GM23248 (cell line): ENCODE results near the gene DDC. TPM values are rescaled to one million over a fixed set of nuclear protein-coding genes. Genes with fewer than 3 reads are reported as not detected.

Source experiments
- DNase-seq: peaks from one replicate; pipeline ENCODE4 v3.0.0-alpha.2; 2015
- H2AFZ ChIP-seq: fragments of 200-600 bp; sonication (generic); 2 replicates; pipeline ENCODE4 v1.6.1; 2016; ENCODE audit warnings: antibody characterized with exemption
- H3F3A ChIP-seq: fragments of 200-600 bp; sonication (generic); 2 replicates; pipeline ENCODE4 v1.6.1; 2016; ENCODE audit warnings: mild to moderate bottlenecking, antibody characterized with exemption, mixed run types; ENCODE audit not compliant: insufficient read depth
- H3K27ac ChIP-seq: fragments of 200-600 bp; sonication (generic); 2 replicates; pipeline ENCODE4 v1.5.1; 2016; ENCODE audit warnings: mild to moderate bottlenecking
- H3K27me3 ChIP-seq: fragments of 200-600 bp; sonication (generic); replicated peaks from 2 replicates; pipeline ENCODE4 v1.6.1; 2016; ENCODE audit warnings: mild to moderate bottlenecking; ENCODE audit not compliant: insufficient read depth
- H3K36me3 ChIP-seq: fragments of 200-600 bp; sonication (generic); 2 replicates; pipeline ENCODE4 v1.6.1; 2016; ENCODE audit warnings: low read depth, mild to moderate bottlenecking
- H3K4me1 ChIP-seq: fragments of 200-600 bp; sonication (generic); 2 replicates; pipeline ENCODE4 v1.6.1; 2016; ENCODE audit warnings: mild to moderate bottlenecking; ENCODE audit not compliant: insufficient read depth
- H3K4me2 ChIP-seq: fragments of 200-600 bp; sonication (generic); one replicate; pipeline ENCODE4 v1.6.1; 2016; ENCODE audit warnings: mild to moderate bottlenecking; ENCODE audit not compliant: unreplicated experiment
- H3K4me3 ChIP-seq: fragments of 200-600 bp; sonication (generic); 2 replicates; pipeline ENCODE4 v1.5.1; 2016; ENCODE audit warnings: mild to moderate bottlenecking
- H3K79me2 ChIP-seq: fragments of 200-600 bp; sonication (generic); 2 replicates; pipeline ENCODE4 v1.6.1; 2016; ENCODE audit warnings: mild to moderate bottlenecking; ENCODE audit not compliant: insufficient read depth
- H3K9ac ChIP-seq: fragments of 200-600 bp; sonication (generic); 2 replicates; pipeline ENCODE4 v1.6.1; 2016; ENCODE audit warnings: mild to moderate bottlenecking
- H3K9me2 ChIP-seq: fragments of 200-600 bp; sonication (generic); 2 replicates; pipeline ENCODE4 v1.6.1; 2016; ENCODE audit warnings: mixed run types, mild to moderate bottlenecking, moderate library complexity; ENCODE audit not compliant: insufficient read depth
- H3K9me3 ChIP-seq: fragments of 200-600 bp; sonication (generic); one replicate; pipeline ENCODE4 v1.6.1; 2017; ENCODE audit warnings: low read depth
- H4K20me1 ChIP-seq: fragments of 200-600 bp; sonication (generic); 2 replicates; pipeline ENCODE4 v1.6.0; 2016; ENCODE audit not compliant: insufficient read depth
- EZH2 ChIP-seq: fragments of 200-600 bp; sonication (generic); IDR thresholded peaks from 2 replicates; pipeline ENCODE4 v1.6.1; 2018; ENCODE audit warnings: antibody characterized with exemption, mild to moderate bottlenecking; ENCODE audit not compliant: insufficient read depth, poor library complexity, severe bottlenecking
- EZH2phosphoT487 ChIP-seq: fragments of 200-600 bp; sonication (generic); IDR thresholded peaks from 2 replicates; pipeline ENCODE4 v1.6.1; 2018; ENCODE audit warnings: antibody characterized with exemption, moderate library complexity, mild to moderate bottlenecking, low read depth; ENCODE audit not compliant: insufficient read depth
- WGBS, 2 experiments: methylation state at CpG; one replicate each; pipeline ENCODE4 v1.1.6; 2015 to 2017; ENCODE audit warnings: low lambda C conversion rate in 2 of 2, low coverage in 1 of 2; ENCODE audit errors: missing lambda C conversion rate in 2 of 2; 5-methylcytosine and 5-hydroxymethylcytosine counted together
- in situ Hi-C: fragments of 300-500 bp; cut with MboI; formaldehyde crosslinking; loops from 2 replicates; pipeline ENCODE4 v1.15.0; 2020
- polyA plus RNA-seq: library from polyadenylated mRNA; unstranded; fragments of >200 nt; fragmentation: Nextera tagmentation; extraction: Ambion mirVana; gene quantifications from 2 replicates; pipeline ENCODE4 v1.2.1, GENCODE V29; 2016
- total RNA-seq: library from RNA; depleted of rRNA; stranded (reverse); fragments of >200 nt; shearing (Covaris generic); gene quantifications from 2 replicates; pipeline ENCODE4 v1.2.3, GENCODE V29; 2014

The DDC gene
- total and polyA plus RNA-seq, 2 experiments from 2014 or later, result not detected

- DNase-seq, result no peak
- in situ Hi-C loops, result loop anchor here (10.0 to 25.0 kb wide), 2 partner anchors 191 to 889 kb away; no protein-coding TSS in a partner anchor
- H3F3A ChIP-seq, result no peaks in the 10 kb centered on the region
- no peaks in the 10 kb centered on the region for H3K36me3 ChIP-seq
- H3K27ac ChIP-seq, result no peak overlapping the region
- H3K9me2 ChIP-seq, result no peaks in the 10 kb centered on the region
- H3K9me3 ChIP-seq, result no peaks in the 10 kb centered on the region
- no peak for TF ChIP-seq EZH2phosphoT487
- H3K9ac ChIP-seq, result no peak overlapping the region
- H3K4me2 ChIP-seq, result no peak overlapping the region
- H3K4me1 ChIP-seq, result no peaks in the 10 kb centered on the region
- WGBS, 2 experiments, result 74 to 77% methylated on average over 4 of the region's 4 CpGs
- no peaks in the 10 kb centered on the region for H4K20me1 ChIP-seq
- H2AFZ ChIP-seq, result no peak overlapping the region
- peaks cover 12% of the 10 kb centered on the region; the same call in 1 of the 2 replicates for H3K27me3 ChIP-seq
- no peak overlapping the region for H3K4me3 ChIP-seq
- H3K79me2 ChIP-seq, result no peaks in the 10 kb centered on the region
Observed at GRCh38 chr7:50473531-50473930, 91.7 kb downstream of the DDC start.

- WGBS, 2 experiments, result 84 to 86% methylated on average over 7 of the region's 7 CpGs
- no peak overlapping the region for H3K9ac ChIP-seq
- no peaks in the 10 kb centered on the region for H3K9me3 ChIP-seq
- TF ChIP-seq EZH2 (no peak), EZH2phosphoT487 (no peak)
- H3K9me2 ChIP-seq, result no peaks in the 10 kb centered on the region
- no peaks in the 10 kb centered on the region for H3F3A ChIP-seq
- H3K27me3 ChIP-seq, result peaks cover 12% of the 10 kb centered on the region; the same call in 1 of the 2 replicates
- H3K79me2 ChIP-seq, result no peaks in the 10 kb centered on the region
- in situ Hi-C loops, result loop anchor here (10.0 to 25.0 kb wide), 2 partner anchors 192 to 890 kb away; no protein-coding TSS in a partner anchor
- no peak overlapping the region for H3K27ac ChIP-seq
- no peaks in the 10 kb centered on the region for H4K20me1 ChIP-seq
- H2AFZ ChIP-seq, result no peak overlapping the region
- H3K4me2 ChIP-seq, result no peak overlapping the region
- H3K4me1 ChIP-seq, result no peaks in the 10 kb centered on the region
- no peak for DNase-seq
- H3K4me3 ChIP-seq, result no peak overlapping the region
- no peaks in the 10 kb centered on the region for H3K36me3 ChIP-seq
Observed at GRCh38 chr7:50472427-50472826, 92.8 kb downstream of the DDC start.

- H3K27me3 ChIP-seq, result peaks cover 12% of the 10 kb centered on the region; the same call in 1 of the 2 replicates
- H3F3A ChIP-seq, result no peaks in the 10 kb centered on the region
- H3K36me3 ChIP-seq, result no peaks in the 10 kb centered on the region
- DNase-seq, result no peak
- TF ChIP-seq EZH2 (no peak), EZH2phosphoT487 (no peak)
- H3K9me3 ChIP-seq, result no peaks in the 10 kb centered on the region
- no peaks in the 10 kb centered on the region for H3K79me2 ChIP-seq
- no peaks in the 10 kb centered on the region for H4K20me1 ChIP-seq
- no peak overlapping the region for H2AFZ ChIP-seq
- no peak overlapping the region for H3K4me2 ChIP-seq
- in situ Hi-C loops, result loop anchor here (10.0 to 25.0 kb wide), 2 partner anchors 193 to 890 kb away; no protein-coding TSS in a partner anchor
- H3K4me1 ChIP-seq, result no peaks in the 10 kb centered on the region
- no peaks in the 10 kb centered on the region for H3K9me2 ChIP-seq
- no peak overlapping the region for H3K4me3 ChIP-seq
- 86 to 88% methylated on average over 5 of the region's 5 CpGs for WGBS, 2 experiments
- no peak overlapping the region for H3K27ac ChIP-seq
- H3K9ac ChIP-seq, result no peak overlapping the region
Observed at GRCh38 chr7:50471970-50472369, 93.2 kb downstream of the DDC start.

DNA sequence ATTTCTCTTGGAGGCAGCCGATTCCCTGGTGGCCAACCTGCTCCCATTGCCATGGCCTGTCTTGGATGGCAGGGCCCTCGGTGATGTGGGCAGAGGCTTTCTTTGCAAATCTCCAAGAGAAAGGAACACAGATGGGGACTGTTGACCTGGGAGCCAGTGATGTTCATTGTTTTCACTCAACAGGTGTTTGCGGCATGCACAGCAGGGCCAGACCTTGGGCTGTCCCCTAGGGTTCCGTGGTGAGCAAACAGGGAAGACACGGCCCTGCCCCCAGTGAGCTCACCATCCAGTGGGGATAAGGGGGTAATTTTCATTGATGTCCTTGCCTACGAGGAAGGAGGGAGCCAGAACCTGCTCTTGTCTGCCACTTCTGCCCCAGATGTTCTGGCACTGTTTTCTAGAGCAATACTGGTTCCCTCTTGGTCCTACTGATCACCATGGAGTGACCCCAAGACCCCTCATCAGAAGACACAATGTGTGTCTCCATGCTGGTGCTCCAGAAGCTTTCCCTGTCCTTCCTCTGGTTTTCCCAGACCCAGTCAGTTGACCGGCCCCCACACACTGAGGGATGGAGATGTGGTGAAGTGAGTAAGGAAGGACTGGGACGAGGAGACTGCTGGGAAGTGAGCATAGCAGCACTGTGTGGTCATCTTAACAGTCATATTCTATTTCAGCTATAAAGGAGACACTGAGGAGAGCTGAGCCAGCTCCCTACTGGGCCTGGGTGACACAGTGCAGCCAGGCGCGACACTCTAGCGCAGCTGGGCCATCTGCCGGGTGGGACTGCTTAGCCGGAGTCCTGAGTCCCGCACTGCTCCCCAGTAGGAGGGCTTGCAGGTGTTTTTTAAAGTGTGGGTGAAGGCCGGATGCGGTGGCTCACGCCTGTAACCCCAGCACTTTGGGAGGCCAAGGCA lies 94.7 kb downstream of the DDC start:
- Histone ChIP-seq H3K9ac (no peak overlapping the region), H3K36me3 (no peaks in the 10 kb centered on the region), H3F3A (no peaks in the 10 kb centered on the region), H3K27ac (no peak overlapping the region), H3K4me1 (no peaks in the 10 kb centered on the region), H3K9me3 (no peaks in the 10 kb centered on the region), H2AFZ (no peak overlapping the region), H4K20me1 (no peaks in the 10 kb centered on the region), H3K79me2 (no peaks in the 10 kb centered on the region), H3K4me2 (no peak overlapping the region), H3K27me3 (peaks cover 4% of the 10 kb centered on the region; the same call in 1 of the 2 replicates), H3K9me2 (no peaks in the 10 kb centered on the region), H3K4me3 (no peak overlapping the region)
- WGBS, 2 experiments, result 90 to 92% methylated on average over 17 of the region's 17 CpGs
- DNase-seq, result peak; percentile 13
- TF ChIP-seq EZH2, result no peak
- no peak for TF ChIP-seq EZH2phosphoT487
- in situ Hi-C loops, result loop anchor here (10.0 to 25.0 kb wide), 2 partner anchors 194 to 892 kb away; no protein-coding TSS in a partner anchor
